Stimulated activated CD8-positive, alpha-beta memory T cell treated with anti-CD3 and anti-CD28 coated beads, Interleukin-4, amount 100 ng/mL, for 24 hours (primary cell): ENCODE measurements around the gene RSPH1.

Experiments
- DNase-seq: peaks from one replicate; pipeline ENCODE4 v3.0.0-alpha.2; 2020; ENCODE audit warnings: low read depth

RSPH1 gene

DNA sequence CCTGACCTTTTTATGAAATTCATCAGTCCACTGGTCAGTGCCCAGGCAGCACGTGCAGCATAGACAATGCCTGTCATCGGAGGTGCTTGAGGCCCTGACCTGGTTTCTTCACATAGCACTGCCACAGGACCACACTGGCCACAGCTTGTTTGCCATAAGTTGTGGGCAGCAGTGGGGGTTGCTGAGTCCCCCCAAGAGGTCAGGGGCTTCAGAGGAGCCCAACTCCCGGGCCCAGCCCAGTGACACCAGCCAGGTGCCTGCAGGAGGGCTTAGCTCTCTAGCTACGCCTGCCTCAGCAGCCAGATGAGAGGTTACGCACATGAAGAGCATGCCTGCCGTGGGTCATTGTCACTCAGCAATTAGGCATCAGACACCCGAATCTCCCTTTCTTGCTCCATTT, 50.7 kb downstream of the RSPH1 start:
- no peak for DNase-seq

DNA sequence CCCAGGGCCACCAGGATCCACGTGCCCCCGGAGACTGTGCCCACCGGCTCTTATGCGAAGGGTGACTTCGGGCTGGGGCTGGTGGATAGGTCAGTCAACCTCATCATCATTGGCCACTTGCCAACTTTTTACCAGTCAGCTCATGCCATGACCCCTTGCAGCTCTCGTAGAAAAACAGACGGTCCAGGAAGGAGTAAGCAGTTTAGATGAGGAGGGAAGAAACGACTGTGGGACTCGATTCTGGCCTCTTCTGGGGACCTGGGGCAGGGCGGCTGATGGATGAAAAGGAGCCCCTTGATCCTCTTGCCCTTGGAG, 51.3 kb downstream of the RSPH1 start:
- DNase-seq: no peak

DNA sequence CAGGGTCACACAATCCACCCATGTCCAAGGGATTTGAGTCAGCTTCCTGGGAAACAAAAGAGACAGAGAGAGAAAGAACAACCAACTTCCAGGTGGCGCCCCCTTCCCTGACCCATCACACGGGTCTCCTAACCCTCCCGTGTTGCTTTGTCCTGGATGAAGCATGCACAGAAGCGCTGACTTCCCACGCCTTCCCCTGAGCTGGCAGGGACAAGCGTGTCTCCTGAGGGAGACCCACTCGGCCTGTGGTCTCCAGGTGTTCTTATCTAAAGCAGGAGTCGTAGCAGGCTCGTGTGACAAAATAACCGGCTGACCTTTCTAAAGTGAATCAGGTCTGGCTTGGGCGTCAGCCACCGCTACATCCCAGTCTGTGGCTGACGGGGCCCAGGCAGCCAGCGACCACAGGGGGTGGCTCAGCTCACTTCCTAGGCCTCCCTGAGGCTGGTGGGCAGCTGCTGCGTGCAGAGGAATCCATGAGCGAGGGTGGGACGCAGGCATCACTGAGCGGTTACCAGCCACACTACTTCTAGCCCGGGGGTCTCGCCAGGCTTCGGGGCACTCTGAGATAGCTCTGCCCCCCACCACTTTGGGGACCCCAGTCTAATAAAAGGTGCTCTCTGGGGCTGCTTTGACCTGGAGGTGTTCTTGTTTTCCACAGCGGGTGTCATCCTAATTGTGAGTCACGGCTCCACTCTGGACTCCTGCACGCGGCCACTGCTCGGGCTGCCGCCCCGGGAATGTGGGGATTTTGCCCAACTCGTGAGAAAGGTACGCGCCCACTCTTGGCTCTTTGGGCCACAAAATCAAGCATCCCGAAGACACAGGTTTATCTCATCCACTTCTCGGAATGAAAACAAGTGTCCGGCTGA, 51.9 kb downstream of the RSPH1 start:
- no peak for DNase-seq

DNA sequence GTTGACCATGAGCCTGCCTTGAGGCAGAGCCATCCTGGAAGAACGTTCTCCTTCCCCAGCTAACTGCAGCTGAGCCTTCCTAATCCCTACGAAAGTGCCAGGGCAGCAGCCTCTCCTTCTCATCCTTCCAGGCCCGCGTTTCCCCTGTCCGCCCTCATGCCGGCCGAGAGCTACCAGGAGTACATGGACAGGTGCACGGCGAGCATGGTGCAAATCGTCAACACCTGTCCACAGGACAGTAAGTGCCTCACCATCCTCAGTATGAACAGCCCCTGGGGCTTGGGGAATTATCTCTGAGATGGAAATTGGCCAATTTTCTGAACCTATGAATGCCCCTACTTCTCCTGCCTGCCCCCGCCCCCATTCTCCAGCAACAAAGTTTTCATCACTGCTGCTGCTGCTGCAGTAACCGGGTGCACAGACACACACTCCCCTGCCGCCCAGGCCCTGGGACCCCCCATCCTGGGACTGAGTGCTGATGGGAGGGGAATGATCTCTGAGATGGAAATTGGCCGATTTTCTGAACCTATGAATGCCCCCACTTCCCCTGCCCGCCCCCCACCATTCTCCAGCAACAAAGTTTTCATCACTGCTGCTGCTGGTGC, 52.7 kb downstream of the RSPH1 start:
- DNase-seq: no peak

DNA sequence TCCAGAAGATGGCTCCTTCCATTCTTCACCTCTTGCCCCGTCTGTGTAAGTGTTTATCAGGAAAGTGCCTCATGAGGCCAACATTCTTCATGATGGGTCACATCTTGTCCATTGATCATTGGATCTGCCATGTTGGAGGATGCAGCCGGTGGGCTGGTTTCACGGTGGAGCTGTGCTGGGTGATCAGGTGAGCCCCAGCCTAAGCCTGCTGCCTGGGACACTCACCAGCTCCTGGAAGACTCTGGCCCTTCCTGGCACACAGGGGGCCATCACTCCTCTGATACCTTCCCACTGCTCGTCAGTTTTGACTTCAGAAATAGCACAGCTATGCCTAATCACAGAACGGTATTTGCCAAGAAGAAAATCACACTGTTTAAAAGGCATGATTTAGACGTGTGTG, 54.1 kb downstream of the RSPH1 start:
- no peak for DNase-seq

DNA sequence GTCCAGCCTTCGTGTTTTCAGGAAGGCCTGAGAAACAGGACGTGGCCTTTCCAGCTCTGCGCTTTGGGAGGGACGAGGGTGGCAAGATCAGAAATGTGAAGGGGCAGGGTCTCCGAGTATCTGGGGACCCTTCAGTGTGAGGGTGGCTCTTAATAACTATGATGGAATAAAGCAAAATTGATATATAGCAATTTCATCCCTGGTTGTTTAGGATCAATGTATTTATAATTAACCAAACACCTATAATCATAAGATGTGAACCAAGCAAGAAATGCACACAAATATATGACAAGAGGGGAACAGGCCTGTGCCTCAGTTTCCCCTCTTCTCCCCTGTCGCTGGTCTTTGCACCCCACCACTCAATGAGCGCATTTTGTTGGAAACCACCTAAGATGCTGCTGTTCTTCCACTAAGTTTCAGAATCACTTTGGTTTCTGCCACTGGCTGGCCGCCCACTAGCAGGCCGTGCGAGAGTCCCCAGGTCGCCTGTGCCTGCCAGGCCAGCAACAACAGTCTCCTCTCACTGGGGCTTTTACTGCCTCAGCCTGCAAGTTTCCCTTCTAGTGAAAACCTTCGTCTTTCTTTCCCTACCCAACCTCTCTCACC, 55.7 kb downstream of the RSPH1 start:
- no peak for DNase-seq

DNA sequence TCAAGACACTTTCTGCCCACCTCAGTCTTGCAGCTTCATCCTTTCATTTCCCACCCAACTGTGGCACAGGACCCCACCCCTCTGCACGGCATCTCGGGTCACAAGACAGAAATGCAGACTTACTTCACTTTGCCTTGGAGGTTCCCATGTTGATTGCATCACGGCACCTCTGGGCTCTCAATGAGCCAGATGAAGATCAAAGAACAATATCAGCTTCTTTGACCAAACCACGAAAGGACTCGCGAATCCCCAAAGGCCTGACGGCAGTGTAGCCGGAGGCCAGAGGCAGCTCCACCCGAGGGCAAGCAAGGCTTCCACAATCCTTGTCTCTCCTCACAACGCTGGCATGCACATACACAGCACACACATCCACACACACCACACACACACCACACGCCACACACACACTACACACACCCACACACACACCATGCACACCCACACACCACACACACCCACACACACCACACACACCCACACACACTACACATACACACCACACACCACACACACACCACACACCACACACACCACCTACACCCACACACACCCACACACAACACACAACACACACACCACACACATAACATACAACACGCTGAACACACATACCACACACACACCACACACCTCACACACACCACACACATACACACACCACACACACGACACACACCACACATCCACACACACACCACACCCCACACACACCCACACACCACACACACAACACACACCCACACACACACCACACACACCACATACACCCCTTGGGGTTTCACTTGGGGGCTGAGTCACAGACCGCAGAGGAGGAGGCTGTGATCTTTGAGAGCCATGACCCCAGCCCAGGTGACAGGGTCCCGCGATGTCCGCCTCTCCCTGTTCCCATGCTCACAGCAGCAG, 56.5 kb downstream of the RSPH1 start:
- DNase-seq: peak; percentile 38

DNA sequence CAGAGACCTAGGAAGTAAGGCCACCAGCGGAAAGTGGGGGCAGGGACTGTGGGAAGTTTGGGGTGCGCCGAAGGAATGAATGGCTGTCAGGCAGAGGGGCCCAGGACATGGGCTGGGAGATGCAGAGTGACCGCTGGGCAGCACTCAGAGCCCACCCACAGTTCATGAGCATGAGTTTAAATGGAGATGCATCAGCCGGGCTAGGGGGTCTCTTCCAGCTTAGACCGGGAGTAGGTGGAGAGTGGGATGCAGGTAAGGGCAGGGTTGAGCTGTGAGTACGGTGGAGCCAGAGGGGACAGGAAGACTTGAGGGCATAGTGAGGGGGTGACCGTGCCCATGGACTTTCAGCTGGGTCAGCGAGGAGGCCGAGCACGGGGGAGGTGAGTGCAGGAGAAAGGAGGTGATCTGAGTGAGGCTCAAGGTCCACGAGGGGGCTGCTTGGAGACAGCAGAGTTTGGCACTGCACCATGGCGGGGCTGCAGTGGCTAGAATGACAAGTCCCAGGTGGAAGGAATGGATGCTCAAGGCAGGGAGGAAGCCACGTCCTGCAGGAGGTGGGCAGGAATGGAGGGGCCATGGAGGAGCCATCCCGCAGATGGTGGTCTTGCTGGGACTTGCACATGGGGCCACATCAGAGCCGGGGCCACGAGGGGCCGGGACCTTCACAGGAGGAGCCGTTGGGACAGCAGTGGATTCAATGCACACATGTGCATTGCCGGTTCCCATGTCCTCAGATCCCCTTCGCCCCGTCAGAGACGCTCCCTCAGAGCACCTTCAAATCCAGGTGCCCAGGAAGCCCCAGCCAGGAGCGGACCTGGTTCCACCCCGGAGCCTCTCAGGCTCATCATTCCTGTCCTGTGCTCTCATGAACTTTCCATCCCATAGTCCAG, 57.5 kb downstream of the RSPH1 start:
- DNase-seq: no peak

DNA sequence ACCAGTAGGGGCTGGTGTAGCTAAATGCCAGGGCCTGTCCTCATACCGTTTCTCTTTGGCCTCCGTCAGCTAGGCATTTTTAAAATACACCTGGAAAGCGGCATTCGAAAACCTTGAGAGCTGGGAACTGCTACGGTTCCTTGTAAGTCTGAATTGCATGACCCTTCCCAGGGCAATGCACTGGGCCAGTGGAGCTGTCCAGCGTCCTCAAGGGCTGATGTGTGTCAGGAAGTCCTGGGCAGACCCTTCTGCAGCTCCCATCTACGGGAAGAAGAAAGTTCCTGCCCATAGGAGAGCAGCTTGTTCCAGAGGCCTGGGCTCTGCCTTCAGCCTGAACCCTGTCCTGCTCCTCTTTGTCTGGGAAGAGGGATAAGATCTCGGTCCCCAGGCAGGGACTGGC, 58.2 kb downstream of the RSPH1 start:
- no peak for DNase-seq

DNA sequence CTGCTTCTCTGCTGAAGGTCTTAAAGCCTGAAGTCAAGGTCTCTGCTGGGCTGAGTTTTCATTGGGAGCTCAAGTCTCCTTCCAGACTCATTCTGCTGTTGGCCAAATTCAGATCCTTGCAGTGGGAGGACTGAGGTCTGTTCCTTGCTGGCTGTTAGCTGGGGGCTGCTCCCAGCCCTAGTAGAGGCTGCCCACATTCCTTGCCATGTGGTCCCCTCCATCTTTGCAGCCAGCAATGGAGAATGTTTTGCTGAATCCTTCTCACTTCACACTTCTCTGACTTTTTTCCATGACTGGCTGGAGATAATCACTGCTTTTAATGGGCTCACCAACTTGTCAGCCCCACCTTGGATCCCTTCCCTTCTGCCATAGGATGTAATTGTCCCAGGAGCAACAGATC, 59.1 kb downstream of the RSPH1 start:
- no peak for DNase-seq

DNA sequence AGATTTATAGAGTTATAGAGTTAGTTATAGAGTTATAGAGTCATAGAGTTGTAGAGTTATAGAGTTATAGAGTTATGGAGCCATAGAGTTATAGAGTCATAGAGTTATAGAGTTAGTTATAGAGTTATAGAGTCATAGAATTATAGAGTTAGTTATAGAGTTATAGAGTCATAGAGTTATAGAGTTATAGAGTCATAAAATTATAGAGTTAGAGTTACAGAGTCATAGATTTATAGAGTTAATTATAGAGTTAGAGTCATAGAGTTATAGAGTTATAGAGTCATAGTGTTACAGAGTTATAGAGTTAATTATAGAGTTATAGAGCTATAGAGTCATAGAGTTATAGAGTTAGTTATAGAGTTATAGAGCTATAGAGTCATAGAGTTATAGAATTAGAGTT, 60.2 kb downstream of the RSPH1 start:
- DNase-seq: no peak

DNA sequence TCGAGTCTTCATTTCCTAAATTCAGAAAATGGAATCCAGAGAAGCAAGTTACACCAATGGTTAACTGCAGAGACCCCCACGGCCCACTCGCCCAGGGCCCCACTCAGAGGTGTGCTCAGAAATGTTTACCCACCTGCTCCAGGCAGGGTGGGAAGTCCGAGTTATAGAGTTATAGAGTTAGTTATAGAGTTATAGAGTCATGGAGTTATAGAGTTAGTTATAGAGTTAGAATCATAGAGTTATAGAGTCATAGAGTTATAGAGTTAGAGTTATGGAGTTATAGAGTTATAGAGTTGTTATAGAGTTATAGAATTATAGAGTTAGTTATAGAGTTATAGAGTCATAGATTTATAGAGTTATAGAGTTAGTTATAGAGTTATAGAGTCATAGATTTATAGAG, 60.6 kb downstream of the RSPH1 start:
- DNase-seq: no peak

DNA sequence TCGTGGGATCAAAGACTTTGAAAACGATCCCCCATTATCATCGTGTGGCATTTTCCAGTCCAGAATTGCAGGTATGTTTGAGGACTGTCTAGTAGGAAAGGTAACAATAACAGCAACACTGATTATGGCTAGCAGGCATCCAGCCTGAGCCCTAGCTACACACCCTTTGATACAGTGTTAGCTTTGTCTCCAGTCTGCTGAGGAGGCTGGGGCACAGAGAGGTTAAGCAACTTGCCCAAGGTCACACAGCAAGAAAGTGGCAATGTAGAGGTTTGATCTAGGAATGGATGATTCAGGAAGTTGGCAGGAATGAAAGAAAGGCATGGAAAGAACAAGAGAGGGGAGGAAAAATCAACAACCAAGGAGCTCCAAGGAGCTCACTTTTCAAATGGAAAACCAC, 61.1 kb downstream of the RSPH1 start:
- no peak for DNase-seq

DNA sequence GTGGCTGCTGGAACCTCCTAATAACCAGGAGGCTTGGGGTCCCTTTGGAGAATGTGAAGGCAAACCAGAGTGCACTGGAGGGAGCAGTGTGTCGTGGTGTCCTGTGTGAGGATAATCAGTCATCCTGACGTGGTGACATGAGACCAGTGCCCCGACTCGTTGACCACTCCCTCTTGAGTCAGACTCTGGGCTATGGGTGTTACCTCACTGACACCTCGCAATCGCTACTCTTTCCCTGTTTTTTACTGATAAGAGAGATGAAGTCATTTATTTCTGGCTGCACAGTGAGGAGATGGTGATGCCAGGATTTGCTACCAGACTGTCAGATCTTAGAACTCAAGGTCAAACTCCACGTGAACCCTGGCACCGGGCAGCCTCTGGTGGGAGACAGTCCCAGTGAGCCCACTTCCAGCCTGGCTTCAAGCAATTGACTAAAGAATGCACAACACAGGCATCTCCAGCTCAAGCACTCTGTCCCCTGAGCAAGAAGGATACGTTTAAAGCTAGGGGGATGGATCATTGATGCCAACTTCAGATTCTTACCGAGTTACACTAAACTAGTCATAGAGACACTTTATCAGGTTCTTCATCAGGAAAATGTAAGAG, 62.0 kb downstream of the RSPH1 start:
- no peak for DNase-seq

DNA sequence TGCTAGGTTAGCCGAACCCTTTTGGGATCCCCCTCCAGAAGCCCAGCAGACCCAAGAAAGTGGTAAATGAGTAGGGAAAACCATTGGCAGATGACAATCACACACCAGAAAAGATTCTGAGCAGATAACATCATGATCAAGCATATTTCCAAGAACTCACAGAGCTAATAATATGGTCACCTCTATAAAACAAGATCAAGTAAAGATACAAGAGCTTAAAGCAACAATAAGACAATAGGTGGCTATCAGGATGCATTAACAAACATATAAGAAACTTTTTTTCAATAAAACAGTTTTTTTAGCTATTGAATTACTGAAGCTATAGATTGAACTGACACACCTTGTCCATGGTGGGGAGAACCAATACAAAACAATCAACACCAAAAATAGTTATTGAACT, 63.3 kb downstream of the RSPH1 start:
- no peak for DNase-seq

DNA sequence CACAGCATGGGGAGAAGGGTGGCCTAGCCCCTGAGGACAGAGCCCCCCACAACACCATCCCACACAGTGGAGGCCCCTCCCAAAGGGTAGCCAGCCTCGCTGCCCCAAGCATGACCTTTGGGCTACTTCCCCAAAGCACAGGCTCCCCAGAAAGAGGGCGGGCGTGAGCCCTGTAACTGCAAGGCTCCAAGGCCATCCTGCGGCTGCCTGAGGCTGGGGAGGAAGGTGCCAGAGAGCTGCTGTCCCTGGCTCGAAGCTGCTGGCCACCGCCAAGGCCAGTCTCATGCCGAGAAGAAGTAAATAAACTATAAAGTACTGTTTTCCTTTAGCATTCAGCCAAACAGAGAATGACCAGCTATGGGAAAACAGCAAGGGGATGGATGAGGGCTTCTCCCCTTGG, 64.8 kb downstream of the RSPH1 start:
- no peak for DNase-seq

DNA sequence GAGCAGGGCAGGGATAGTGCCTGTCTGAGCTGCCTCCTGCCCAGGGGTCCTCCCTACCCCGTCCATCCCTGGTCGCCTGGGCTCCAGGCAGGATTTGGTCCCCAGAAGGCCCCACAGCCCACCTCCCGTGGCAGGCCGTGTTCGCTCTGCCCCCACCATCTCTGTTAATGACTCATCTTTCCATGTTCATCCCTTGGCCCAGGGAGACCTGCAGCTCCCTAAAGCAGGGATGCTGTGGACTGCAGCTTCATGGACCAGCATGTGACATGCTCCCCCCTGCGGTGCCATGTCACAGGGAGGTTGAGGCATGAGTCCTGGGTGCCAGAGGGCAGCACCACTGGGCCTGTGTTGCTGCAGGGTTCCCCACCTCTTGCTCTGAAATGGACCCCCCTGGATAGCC, 65.5 kb downstream of the RSPH1 start:
- no peak for DNase-seq

DNA sequence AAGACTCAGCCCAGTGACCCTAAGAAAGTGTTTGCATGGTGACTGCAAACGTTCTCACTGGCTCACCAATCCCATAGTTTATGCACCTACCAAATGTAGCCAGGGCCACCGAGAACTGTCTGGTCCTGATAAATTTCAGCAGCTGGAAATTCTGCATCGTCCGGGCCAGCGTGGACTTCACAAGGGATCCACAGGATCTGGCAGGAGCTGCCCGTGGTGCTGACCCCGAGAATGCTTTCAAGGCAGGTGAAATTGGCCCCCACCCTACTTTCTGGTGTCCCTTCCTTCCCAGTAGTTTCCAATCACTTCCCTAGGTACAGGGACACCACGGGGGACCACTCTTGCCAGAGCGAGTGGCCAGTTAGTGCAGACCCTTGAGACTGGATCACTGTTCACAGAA, 66.2 kb downstream of the RSPH1 start:
- no peak for DNase-seq

DNA sequence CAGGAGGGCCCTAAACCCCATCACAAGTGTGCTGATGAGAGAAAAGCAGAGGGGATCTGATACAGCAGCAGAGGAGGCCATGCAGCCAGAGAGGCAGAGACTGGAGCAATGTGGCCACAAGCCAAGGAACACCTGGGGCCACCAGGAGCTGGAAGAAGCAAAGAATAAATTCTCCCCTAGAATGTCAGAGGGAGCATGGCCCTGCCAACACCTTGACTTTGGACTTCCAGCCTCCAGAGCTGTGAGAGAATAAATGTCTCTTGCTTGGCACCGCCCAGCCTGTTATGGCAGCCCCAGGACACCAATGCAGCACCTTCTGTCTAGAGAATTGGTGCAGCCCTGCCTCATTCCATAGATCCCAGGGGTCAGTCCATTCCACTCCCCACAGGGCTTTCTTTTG, 67.0 kb downstream of the RSPH1 start:
- DNase-seq: no peak

DNA sequence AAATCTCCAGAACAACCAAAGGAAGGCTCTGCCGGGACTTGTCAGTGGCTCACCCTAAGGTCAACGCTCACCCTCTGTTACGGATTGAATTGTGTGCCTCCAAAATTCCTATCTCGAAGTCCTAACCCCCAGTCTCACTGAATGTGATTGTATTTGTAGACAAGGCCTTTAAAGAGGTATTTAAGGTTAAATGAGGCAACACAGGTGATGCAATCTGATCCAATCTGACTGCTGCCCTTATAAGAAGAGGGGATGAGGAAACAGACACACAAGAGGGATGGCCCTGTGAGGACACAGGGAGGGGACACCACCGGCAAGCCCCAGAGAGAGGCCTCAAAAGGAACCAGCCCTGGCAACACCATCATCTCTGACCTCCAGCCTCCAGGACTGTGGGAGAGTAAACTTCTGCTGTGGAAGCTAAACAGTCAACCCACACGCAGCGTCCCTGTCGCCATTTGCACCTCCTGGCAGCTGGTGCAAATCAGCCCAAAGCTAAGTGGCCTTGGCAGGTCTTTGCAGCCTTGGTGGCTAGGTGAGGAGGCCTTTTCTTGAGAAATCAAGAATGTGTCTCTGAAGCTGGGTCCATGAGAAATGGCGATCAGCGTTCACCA, 68.1 kb downstream of the RSPH1 start:
- no peak for DNase-seq
